GM10847 (cell line): Measurements from ENCODE around the gene ALDH9A1.

Experiments
- POLR2A ChIP-seq: IDR thresholded peaks from 2 replicates; pipeline ENCODE4 v1.6.1; 2011; ENCODE audit not compliant: insufficient read length; ENCODE audit errors: extremely low read depth

The ALDH9A1 gene

DNA sequence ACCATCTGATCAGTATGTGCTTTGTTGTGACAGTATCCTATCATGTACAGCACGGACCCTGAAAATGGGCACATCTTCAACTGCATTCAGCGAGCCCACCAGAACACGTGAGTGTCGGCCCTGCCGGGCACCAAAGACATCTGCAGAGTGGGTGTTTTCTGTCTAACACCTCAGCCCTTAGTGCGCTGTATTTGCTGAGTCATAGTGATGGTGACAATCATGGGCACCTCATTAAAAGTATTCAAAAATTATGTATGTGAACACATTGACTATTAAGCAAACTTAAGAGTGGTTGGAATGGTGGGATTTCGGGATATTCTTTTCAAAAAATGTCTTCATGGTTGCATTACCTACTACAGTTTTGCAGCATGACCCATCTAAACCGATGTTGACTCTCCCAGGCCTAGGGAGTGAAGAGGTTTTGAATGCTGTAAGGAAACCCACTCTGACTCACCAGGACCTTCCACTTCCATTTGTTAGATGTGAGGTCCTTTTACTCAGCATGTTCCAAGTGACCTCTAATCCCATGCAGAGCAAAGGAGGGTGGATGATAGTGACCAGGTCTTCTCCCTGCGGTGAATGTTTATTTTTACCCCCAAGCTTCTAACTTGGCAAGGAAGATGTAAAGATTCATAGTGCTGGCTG lies 47.3 kb downstream of the ALDH9A1 start:
- no peak for TF ChIP-seq POLR2A

- TF ChIP-seq POLR2A, result no peak
Measured at GRCh38 chr1:165648919-165649572, 49.3 kb downstream of the ALDH9A1 start.

- no peak for TF ChIP-seq POLR2A
Measured at GRCh38 chr1:165647970-165648369, 50.4 kb downstream of the ALDH9A1 start.

GRCh38 chr1:165647517-165647916 lies 50.8 kb downstream of the ALDH9A1 start:
- no peak for TF ChIP-seq POLR2A

GRCh38 chr1:165645654-165646366 lies 52.6 kb downstream of the ALDH9A1 start:
- TF ChIP-seq POLR2A, result no peak

GRCh38 chr1:165644064-165644735 lies 54.2 kb downstream of the ALDH9A1 start:
- no peak for TF ChIP-seq POLR2A

DNA sequence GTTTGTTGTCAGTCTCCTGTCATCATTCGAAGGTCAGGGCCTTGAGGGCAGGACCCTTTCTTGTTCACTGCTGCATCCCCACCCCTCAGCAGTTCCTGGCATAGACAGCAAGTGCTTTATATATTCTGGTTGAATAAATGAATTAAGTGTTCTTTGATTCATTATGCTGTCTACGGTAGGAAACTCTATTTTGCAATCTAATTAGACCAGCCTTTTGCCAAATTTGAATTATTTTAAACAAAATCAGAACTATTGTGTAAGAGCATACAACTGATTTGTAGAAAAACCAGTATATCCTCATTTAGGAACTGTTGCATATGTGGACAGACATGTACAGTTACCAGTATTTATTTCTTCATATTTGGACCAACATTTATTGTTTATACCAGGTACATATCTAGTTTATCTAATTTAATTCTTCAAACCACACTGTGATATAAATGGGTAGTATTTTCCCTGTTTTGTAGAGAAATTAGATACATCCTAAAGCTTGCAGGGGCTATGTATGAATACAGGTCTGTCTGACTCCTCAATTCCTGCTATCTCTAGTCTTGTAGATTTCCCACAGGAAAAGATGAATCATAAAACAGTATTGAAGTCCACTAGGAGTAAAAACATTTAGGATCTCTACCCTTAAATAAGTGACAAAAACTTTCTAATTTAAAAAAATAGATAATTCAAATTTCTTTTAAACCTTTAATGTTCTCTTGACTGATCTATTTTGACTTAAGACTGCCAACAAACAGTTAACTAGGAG lies 57.0 kb downstream of the ALDH9A1 start:
- no peak for TF ChIP-seq POLR2A

DNA sequence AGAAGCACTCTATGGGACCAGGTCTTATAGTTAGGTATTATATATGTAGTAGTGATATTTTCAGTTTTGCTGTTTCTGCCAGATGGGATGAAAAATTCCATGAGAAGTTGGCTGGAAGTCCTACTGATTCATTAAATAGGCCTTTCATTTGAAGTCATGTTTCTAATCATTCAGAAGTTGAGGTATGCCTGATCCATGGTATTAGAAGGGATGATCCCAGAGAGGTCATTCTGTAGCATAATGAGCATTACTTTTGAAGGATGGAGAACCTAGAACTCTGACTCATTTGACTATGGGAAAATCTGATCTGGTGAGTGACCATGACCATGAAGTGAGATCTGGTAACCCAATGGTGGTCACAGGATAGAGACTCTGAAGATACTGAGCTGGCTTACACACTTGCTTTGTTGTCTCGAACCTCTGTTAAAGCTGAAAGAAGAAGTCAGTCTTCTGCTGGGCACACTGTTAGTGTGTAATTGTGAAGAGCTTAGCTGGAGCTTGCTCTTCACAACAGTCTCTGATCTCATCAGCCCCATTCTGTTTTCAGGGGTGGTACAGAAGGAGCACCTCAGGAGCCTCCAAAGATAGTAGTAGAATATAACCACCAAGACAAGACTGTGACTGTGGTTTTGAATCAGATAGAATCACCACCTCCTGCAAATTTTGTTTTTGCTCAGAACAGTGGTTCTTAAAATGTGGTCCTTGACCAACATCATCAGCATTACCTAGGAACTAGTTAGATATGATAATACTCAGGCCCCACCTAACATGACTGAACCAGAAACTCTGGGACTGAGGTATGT lies 58.3 kb downstream of the ALDH9A1 start:
- no peak for TF ChIP-seq POLR2A

- TF ChIP-seq POLR2A, result no peak
Measured at GRCh38 chr1:165637427-165637826, 60.9 kb downstream of the ALDH9A1 start.

GRCh38 chr1:165635823-165636222 lies 62.5 kb downstream of the ALDH9A1 start:
- no peak for TF ChIP-seq POLR2A

DNA sequence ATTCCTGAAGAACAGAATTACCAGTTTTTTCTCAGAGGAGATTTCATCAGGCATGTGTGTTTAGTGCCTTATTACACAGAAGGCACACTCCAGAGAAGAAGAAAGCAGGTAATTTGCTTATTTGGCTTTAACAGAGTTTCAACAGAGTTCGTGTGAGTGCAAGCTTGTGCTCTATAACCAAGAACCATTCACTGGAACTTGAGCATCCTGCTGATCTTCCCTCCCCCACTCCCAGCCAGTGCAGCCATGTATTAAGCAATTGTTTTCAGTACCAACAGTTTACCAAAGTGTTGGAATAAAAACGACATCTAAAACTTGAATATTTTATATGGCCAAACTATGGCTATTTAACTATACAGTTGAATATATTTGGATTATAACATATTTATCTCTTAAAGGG lies 63.0 kb downstream of the ALDH9A1 start:
- TF ChIP-seq POLR2A, result no peak

- TF ChIP-seq POLR2A, result no peak
Measured at GRCh38 chr1:165634154-165634921, 64.0 kb downstream of the ALDH9A1 start.

DNA sequence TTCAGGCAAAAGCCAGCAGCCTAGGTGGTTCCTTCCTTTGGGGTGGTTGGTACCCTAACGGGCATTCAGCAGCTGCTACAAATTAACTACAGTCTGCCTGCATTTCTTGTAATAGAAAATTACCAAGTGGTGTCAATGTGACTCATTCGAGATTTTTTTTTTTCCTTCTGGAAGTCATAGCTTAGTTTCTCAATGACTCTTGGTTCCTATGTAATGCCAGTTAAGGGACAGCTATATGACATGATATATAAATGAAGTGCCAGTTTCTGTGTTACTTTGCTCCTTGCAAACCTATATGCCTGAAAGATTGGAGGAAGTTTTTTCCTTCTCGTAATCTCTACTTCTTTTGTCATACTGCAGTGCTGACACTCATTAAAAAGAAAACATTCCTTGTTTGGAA lies 64.7 kb downstream of the ALDH9A1 start:
- TF ChIP-seq POLR2A, result no peak

- no peak for TF ChIP-seq POLR2A
Measured at GRCh38 chr1:165632491-165632890, 65.9 kb downstream of the ALDH9A1 start.
